ENCODE measurements around the gene ZNF593OS. TPM values are rescaled to one million over a fixed set of nuclear protein-coding genes. Genes with fewer than 3 reads are reported as not detected.
A peak's percentile ranks its signal among the peaks of the same experiment; 100 is the strongest.

The ZNF593OS gene
- total RNA-seq, 4 donors from 2014 or later, result not detected

DNA sequence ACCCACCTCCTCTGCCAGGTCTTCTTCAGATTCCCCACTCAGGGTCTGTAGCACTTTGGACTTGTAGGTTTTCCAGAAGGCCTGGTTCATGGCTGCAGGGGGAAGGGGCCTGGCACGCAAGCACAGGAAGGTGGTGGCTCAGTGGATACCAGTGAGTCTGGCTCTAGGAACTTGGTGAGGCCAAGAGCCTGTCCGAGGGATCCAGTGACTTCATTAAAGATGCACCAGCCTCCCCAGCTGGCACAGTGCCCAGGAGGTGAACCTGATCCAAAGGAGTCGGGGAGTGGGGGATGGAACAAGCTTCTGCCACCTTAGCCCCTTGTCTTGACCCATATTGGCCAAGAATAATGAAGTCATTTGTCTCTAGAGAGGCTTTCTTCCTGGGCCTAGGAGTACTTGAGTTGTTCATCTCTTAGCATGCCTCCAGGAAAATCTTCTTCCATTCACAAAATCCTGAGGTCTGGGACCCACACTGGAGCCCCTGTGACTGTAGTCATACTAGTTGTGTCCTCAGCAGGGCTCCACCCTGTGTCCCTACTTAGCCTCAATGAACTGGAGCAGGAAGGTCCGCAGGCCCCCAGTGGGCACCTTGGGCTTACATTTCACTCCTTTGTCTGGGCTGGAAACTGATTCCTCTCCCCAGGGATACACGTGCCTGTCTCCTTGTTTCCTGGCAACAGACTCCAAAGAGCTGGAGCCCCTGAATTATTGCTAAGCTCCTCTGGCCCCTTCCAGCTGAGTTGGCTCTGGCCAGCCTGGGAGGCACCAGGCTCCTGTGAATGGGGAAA, 3.0 kb downstream of the ZNF593OS start, which contains the start of gene C1orf232:
TSS of gene C1orf232 (minus strand) at position 554 of the 788 bp plus-strand sequence. CDS start at position 90, 464 bp downstream.
- no peaks in the 10 kb centered on the region for H3K27me3 ChIP-seq
- H3K27ac ChIP-seq, result peak within 1 kb of the TSS; percentile 69 to 86 (median 85)
- no peak for DNase-seq (ENCODE audit: low spot score in 2 of 2)
- WGBS, 2 donors, result 57 to 72% methylated on average over 5 of the region's 5 CpGs
- H3K9me3 ChIP-seq, result no peaks in the 10 kb centered on the region
- peaks cover 0 to 18% (median 0%) of the 10 kb centered on the region in 3 donors for H3K36me3 ChIP-seq
- TF ChIP-seq POLR2A (IDR thresholded peaks at IDR 0.05) (no peak), EP300 (IDR thresholded peaks at IDR 0.05) (no peak)
- TF ChIP-seq, protein P1, sequence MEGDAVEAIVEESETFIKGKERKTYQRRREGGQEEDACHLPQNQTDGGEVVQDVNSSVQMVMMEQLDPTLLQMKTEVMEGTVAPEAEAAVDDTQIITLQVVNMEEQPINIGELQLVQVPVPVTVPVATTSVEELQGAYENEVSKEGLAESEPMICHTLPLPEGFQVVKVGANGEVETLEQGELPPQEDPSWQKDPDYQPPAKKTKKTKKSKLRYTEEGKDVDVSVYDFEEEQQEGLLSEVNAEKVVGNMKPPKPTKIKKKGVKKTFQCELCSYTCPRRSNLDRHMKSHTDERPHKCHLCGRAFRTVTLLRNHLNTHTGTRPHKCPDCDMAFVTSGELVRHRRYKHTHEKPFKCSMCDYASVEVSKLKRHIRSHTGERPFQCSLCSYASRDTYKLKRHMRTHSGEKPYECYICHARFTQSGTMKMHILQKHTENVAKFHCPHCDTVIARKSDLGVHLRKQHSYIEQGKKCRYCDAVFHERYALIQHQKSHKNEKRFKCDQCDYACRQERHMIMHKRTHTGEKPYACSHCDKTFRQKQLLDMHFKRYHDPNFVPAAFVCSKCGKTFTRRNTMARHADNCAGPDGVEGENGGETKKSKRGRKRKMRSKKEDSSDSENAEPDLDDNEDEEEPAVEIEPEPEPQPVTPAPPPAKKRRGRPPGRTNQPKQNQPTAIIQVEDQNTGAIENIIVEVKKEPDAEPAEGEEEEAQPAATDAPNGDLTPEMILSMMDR (IDR thresholded peaks at IDR 0.05), result no peak
- H3K4me3 ChIP-seq, result peak within 1 kb of the TSS; percentile 84 to 96 (median 87)
- peaks cover 0 to 33% (median 11%) of the 10 kb centered on the region in 4 donors for H3K4me1 ChIP-seq

DNA sequence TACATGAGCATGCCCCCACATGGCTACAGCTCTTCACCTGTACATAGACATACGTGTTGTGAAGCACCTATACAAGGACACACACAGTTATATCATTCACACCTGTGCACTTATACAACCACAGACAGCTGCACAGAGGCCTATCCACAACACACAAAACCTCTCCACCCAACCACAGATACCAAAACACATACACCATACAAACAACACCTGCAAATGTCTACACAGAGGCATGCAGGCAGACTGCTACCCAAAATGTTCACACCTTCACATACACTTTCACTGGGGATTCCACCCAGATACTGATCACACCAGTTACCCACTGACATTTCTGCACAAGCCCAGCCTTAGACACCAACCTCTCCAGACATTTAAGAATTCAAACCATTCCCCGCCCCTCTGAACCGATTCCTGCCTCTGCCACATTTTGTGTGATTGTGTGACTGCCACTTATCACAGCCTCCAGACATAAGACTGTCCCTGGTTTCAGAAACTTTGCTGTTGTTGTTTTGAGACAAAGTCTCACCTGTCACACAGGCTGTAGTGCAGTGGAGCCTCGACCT, 4.8 kb downstream of the ZNF593OS start:
- DNase-seq (ENCODE audit: low spot score in 2 of 2), result no peak
- no peaks in the 10 kb centered on the region for H3K9me3 ChIP-seq
- no peaks in the 10 kb centered on the region for H3K27me3 ChIP-seq
- H3K4me3 ChIP-seq, result no peak overlapping the region
- TF ChIP-seq POLR2A (IDR thresholded peaks at IDR 0.05) (no peak), EP300 (IDR thresholded peaks at IDR 0.05) (no peak)
- TF ChIP-seq, protein P1 (IDR thresholded peaks at IDR 0.05), result no peak
- 76 to 82% methylated on average over 4 of the region's 4 CpGs for WGBS, 2 donors
- H3K36me3 ChIP-seq, result peaks cover 0 to 10% (median 0%) of the 10 kb centered on the region in 3 donors
- no peak overlapping the region for H3K27ac ChIP-seq
- H3K4me1 ChIP-seq, result peaks cover 0 to 42% (median 11%) of the 10 kb centered on the region in 4 donors

DNA sequence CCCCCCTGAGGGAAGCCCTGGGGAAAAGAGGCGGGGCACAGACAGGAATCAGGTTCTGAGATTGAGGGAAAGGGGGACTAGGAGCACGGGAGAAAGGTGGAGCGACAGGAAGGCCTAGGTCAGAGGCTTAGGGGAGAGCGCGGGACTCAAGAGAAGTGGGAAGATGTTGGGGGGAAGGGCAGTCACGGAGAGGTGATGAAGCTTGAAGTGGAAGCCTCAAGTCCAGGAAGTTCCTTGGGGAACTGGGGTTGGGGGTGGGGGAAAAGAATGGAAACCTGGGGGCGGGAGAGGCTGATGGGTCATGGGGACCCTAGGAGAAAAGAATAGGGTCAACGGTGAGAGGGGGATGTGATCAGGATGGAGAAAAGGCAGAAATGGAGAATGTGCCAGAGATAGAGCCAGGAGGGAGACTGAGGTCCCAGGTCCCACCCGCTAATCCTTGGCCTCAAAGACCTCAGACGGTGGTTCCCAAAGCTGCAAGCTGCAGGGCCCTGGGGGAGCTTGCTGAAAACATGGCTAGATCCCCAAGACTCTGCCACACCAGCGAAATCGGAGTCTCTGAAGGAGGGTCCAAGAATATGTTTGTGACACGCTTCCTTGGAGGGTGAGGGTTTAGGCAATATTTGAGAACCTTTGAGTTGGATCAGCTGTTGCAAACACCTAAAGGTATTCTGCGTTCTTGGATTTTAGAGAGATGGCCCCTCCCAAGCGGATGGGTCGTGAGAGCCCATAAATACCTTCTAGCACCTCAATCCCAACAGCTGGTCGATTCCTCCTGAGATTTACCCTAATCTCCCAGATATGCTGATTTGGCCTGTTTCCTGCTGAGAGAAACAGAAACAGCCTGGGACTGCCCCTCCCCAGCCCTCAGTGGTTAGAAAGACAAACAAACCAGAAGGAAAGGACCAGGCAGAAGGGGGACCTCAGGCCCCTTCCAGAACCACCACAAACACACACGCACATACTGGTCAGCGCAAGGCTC, 6.5 kb downstream of the ZNF593OS start:
- Histone ChIP-seq H3K27me3 (peaks cover 0 to 8% of the 10 kb centered on the region in 2 donors), H3K36me3 (no peaks in the 10 kb centered on the region), H3K4me3 (peak overlapping the region in 2 of 4 donors; percentile 37 to 54), H3K9me3 (no peaks in the 10 kb centered on the region), H3K27ac (peak overlapping the region; percentile 20 to 82 (median 54)), H3K4me1 (peaks cover 0 to 42% (median 9%) of the 10 kb centered on the region in 4 donors)
- TF ChIP-seq, protein P1 (IDR thresholded peaks at IDR 0.05), result no peak
- TF ChIP-seq POLR2A (IDR thresholded peaks at IDR 0.05) (no peak), EP300 (IDR thresholded peaks at IDR 0.05) (no peak)
- WGBS, 2 donors, result 61 to 71% methylated on average over 19 of the region's 19 CpGs
- no peak for DNase-seq (ENCODE audit: low spot score in 2 of 2)

- peaks cover 0 to 17% of the 10 kb centered on the region in 2 donors for H3K27me3 ChIP-seq
- WGBS, 2 donors, result 14 to 25% methylated on average over 29 to 49 of the region's 72 CpGs
- peaks cover 0 to 38% (median 9%) of the 10 kb centered on the region in 4 donors for H3K4me1 ChIP-seq
- peak overlapping the region; percentile 20 to 82 (median 54) for H3K27ac ChIP-seq
- no peak for DNase-seq (ENCODE audit: low spot score in 2 of 2)
- no peaks in the 10 kb centered on the region for H3K9me3 ChIP-seq
- no peaks in the 10 kb centered on the region for H3K36me3 ChIP-seq
- TF ChIP-seq EP300 (IDR thresholded peaks at IDR 0.05), result no peak
- TF ChIP-seq, protein P1 (IDR thresholded peaks at IDR 0.05), result peak; percentile 78 to 92 (median 89)
- H3K4me3 ChIP-seq, result peak overlapping the region; percentile 31 to 54 (median 36)
Measured at GRCh38 chr1:26164036-26164860, 7.4 kb downstream of the ZNF593OS start.

Data from tibial nerve (tissue), 4 donors.